ENCODE data around the gene MTR.

Gene MTR

DNA sequence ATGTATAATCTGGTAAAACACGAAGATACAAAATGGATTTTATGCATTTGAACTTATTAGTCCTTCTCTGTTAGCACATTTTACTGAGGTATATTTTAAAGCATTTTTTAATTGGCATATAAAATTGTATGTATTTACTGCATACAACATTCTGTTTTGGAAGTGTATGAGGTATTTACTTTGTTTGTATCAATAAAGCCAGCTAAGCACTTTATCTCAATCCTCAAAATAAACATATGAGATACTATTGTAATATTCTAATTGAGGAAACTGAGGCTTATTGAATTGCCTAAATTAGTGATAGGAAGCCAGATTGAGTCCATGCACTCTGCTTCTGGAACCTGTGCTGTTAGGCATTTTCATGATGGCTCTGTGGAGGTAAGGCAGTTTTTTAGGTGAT, 65.6 kb downstream of the MTR start:
- no peak for DNase-seq (ENCODE audit: extremely low read depth, low read depth)
- no peak for TF ChIP-seq CTCF (IDR thresholded peaks at IDR 0.05; ENCODE audit: low read depth, low read length)

- DNase-seq (ENCODE audit: extremely low read depth, low read depth) = no peak
- no peak for TF ChIP-seq CTCF (IDR thresholded peaks at IDR 0.05; ENCODE audit: low read depth, low read length)
Measured at GRCh38 chr1:236861560-236862218, 66.6 kb downstream of the MTR start.

DNA sequence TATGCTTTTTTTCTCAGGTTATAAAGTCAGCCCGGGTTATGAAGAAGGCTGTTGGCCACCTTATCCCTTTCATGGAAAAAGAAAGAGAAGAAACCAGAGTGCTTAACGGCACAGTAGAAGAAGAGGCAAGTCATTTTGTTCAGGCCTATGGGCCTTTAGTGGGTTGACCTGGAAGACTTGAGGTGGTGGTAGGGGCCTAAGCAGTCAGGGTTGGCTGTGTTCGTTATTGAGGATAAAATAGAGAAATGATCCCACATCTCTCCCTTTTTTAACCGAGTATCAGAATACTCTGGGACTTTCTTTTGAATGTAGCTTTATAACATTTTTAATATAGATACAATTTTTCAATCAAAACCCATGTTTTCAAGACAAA, 67.1 kb downstream of the MTR start:
- DNase-seq (ENCODE audit: extremely low read depth, low read depth) = no peak
- no peak for TF ChIP-seq CTCF (IDR thresholded peaks at IDR 0.05; ENCODE audit: low read depth, low read length)

DNA sequence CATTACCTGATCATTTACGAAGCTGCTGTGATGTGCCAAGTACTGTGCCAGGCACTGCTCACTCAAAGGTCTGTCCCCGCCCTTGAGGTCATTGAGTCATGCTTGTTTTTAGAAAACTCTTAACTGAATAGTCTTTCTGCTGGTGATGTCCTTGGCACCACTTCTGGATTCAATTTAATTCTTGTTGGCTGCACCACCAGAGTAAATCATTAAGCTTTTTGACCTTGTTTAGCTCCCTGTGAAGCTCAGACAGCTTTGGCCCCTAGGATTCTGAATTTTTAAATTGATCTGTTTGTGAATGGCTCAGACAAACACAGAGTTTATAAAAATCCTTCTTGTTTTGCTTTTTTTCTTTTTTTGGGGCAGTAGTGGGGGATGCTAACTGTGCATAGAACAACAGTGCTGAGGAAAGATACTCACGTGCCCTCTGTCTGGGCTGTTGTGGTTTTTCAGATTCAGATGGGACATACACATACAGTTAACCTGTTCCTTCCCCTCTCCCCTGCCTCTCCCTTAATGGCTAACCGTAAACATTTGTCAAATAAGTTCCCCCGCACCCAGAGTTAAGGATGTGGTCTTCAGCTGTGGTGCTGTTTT, 67.6 kb downstream of the MTR start:
- no peak for TF ChIP-seq CTCF (IDR thresholded peaks at IDR 0.05; ENCODE audit: low read depth, low read length)
- no peak for DNase-seq (ENCODE audit: extremely low read depth, low read depth)

DNA sequence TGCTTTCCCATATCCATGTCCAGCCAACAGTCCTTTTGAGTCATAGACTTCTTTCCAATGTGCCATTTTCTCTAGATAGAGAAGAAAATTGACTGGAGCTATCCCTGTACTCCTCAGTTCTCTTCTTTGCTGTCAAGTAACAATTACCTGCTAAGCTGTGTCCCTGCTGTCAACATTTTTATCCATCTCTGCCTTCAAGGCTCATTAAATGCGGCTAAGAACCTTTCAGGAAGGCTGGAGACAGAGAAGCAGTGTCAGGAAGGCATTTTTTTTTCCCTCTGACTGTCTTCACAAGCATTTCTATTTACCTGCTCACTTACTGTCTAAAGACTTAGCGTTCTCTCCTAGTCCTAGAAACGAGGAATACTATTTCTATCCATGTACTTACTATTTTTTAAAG, 69.1 kb downstream of the MTR start:
- DNase-seq (ENCODE audit: extremely low read depth, low read depth) = no peak
- no peak for TF ChIP-seq CTCF (IDR thresholded peaks at IDR 0.05; ENCODE audit: low read depth, low read length)

DNA sequence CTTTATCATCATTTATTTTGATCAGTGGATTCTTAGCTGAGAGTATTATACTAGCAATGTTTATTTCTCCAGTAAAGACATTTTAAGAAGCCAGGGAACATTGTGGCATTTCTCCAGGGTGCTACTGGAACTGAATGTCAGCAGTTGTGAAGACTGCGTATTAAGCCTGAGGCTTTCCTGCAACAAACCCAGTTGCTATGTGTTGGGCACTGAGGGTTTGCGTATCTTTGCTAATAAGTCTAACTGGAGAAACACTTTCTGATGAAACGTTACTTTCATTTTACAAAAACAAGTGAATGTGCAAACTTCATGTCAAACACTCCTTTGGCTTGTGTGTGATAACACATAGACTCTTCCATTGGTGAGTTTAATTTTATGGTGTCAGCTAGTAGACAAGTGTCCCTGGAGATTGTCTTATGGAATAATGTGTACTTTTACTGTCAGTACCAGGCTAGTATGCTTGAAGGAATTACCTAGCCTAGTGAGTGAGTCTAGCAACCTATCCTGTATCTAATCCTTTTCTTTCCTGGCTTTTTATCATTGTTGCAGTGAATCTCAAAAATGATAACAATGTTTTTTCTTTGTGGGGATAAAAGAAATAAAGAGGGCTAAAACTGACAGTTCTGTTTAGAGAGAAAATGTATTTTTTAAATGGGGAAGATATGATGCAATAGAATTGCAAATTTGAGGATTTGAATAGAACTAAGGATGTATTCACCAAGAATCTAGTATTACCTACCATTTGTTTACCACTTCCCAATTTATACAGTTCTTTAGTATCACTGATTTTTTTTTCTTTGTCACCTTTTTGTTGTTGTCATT, 70.1 kb downstream of the MTR start:
- DNase-seq (ENCODE audit: extremely low read depth, low read depth) = no peak
- no peak for TF ChIP-seq CTCF (IDR thresholded peaks at IDR 0.05; ENCODE audit: low read depth, low read length)

DNA sequence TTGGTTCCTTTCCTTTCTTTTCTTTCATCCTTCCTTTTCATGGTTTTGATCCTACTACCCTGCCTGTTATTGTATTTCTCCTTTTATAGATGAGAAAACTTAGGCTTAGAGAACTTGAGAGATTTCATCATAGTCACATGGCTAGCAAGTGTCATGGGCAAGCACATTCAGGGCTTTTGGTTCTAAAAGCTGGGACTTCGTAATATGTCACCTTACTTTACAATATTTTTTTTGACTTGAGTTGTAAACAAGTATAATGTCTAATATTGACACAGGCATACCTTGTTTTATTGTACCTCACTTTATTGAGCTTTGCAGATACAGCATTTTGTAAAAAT, 70.7 kb downstream of the MTR start:
- no peak for TF ChIP-seq CTCF (IDR thresholded peaks at IDR 0.05; ENCODE audit: low read depth, low read length)

More for the DNA sequence above, 70.7 kb downstream of the MTR start:
- DNase-seq (ENCODE audit: extremely low read depth, low read depth) = no peak
